Measurements from ENCODE around the gene OPCML.
A peak's percentile ranks its signal among the peaks of the same experiment; 100 is the strongest.

OPCML gene

DNA sequence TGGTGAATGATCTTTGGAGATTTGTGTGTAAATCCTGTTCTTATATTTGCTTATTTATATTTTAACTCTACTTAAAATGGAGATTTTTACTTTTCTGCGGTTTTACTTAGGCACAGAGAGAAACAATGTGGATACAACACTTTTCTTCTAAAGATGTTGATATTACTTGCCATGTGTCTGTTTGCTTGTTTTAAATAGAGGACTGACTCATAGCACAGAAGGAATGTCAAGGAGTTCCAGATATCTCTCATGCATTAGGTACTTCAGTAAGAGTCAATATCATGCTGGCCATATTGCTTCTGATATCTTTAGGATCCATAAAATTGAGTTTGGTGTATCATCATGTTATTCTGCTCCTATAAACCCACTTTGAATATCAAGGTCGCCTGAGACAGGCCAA, 395.0 kb downstream of the OPCML start:
- no peak for DNase-seq (ENCODE audit: low read depth, low spot score)
- TF ChIP-seq, protein P1, sequence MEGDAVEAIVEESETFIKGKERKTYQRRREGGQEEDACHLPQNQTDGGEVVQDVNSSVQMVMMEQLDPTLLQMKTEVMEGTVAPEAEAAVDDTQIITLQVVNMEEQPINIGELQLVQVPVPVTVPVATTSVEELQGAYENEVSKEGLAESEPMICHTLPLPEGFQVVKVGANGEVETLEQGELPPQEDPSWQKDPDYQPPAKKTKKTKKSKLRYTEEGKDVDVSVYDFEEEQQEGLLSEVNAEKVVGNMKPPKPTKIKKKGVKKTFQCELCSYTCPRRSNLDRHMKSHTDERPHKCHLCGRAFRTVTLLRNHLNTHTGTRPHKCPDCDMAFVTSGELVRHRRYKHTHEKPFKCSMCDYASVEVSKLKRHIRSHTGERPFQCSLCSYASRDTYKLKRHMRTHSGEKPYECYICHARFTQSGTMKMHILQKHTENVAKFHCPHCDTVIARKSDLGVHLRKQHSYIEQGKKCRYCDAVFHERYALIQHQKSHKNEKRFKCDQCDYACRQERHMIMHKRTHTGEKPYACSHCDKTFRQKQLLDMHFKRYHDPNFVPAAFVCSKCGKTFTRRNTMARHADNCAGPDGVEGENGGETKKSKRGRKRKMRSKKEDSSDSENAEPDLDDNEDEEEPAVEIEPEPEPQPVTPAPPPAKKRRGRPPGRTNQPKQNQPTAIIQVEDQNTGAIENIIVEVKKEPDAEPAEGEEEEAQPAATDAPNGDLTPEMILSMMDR (IDR thresholded peaks at IDR 0.05; ENCODE audit: insufficient read depth, low read length, missing control alignments): no peak
- H3K4me3 ChIP-seq (ENCODE audit: low read depth, low read length): no peak overlapping the region
- ChIA-PET CTCF (no interaction called here), POLR2A (no interaction called here)

DNA sequence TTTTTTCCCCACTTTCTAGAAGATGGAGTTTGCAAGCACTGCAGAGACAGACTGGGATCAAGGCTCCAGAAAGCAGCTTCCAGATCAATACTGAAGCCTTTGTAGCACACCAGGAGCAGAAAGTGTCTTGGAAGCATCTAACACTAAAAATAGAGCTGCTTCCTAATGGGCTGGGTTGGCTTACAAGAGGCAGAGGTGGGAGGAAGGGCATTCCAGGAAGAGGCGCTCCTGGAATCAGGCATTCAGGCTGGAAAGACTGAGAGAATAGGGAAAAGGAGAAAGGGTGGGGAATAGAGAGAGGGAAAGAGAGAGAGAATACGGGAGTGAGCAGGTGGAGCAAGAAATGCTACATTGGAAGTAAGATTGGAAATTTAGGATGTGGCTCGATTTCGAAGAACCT, 395.9 kb downstream of the OPCML start:
- POLR2A ChIA-PET: no interaction called here

DNA sequence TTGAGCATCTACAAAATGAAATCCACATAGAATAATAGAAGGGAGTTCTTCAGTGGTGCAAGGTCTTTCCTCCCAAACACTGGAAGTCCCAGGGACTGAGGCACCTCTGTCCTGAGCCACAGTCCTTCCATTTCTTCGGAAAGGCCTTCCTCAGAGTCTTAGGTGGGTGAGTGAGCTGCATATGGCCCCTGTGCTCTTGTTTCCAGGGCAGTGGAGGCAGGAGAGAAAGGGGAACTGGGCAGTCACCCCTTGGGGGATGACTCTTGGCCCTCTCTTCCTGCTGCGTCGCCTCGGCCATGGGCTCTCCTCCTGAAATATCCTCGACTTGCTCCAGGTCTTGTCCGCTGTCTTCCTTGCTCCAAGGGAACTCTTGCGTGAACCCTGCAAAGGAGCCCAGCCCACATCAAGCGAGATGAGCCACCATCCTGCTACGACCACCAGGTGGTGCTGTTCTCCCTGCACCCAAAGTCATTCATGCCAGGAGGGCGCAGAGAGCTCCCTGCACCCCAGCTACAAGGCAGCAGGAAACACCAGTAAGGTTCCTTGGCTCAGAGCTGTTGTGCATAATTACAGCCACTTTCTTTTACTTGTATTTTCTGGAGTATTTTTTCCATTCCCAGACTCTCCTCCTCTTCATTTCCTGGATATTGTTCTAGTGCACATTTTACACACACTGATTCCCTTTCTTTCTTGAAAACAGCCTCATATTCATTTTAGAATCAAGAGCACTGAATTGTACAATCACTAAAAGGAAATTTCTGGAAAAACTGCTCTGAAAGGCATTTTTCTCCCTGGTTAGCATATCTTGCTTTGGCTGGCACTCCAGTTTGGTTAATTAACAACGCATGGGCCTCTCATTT, 397.8 kb downstream of the OPCML start:
- ChIA-PET CTCF (interaction anchor here (0.6 to 3.4 kb wide), 21 partner anchors 8 to 707 kb away, joined by 3 to 15 read pairs (median 5); no protein-coding TSS in a partner anchor), POLR2A (no interaction called here)
- H3K4me3 ChIP-seq (ENCODE audit: low read depth, low read length): no peak overlapping the region
- no peak for DNase-seq (ENCODE audit: low read depth, low spot score)
- TF ChIP-seq, protein P1 (IDR thresholded peaks at IDR 0.05; ENCODE audit: insufficient read depth, low read length, missing control alignments): peak; percentile 88

More for the DNA sequence above, 395.9 kb downstream of the OPCML start:
- TF ChIP-seq, protein P1 (IDR thresholded peaks at IDR 0.05; ENCODE audit: insufficient read depth, low read length, missing control alignments): no peak
- CTCF ChIA-PET: interaction anchor here (0.8 to 2.4 kb wide), 3 partner anchors 11 to 701 kb away, joined by 3 to 6 read pairs (median 4); no protein-coding TSS in a partner anchor
- no peak overlapping the region for H3K4me3 ChIP-seq (ENCODE audit: low read depth, low read length)
- DNase-seq (ENCODE audit: low read depth, low spot score): no peak

DNA sequence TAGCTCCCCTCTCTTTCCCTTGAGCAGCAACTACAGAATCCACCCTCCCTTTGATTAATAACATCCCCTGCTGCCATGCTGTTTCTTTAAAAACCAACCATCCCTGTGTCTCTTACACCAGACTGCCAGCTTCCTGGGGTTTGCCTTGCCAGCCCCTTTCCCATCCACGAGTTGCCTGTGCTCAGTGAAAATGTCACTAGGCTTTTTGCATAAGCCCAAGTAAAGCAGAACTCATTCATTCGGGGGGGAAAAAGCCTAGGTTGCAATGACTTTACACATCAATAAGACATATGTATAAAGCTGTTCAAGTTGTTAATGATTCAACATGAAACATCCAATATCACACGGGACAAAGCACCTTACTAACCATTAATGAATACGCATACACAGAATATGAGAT, 398.7 kb downstream of the OPCML start:
- POLR2A ChIA-PET: no interaction called here
- DNase-seq (ENCODE audit: low read depth, low spot score): no peak
- H3K4me3 ChIP-seq (ENCODE audit: low read depth, low read length): no peak overlapping the region
- CTCF ChIA-PET: interaction anchor here (0.7 to 3.4 kb wide), 10 partner anchors 10 to 701 kb away, joined by 3 to 15 read pairs (median 8); no protein-coding TSS in a partner anchor
- TF ChIP-seq, protein P1 (IDR thresholded peaks at IDR 0.05; ENCODE audit: insufficient read depth, low read length, missing control alignments): no peak

DNA sequence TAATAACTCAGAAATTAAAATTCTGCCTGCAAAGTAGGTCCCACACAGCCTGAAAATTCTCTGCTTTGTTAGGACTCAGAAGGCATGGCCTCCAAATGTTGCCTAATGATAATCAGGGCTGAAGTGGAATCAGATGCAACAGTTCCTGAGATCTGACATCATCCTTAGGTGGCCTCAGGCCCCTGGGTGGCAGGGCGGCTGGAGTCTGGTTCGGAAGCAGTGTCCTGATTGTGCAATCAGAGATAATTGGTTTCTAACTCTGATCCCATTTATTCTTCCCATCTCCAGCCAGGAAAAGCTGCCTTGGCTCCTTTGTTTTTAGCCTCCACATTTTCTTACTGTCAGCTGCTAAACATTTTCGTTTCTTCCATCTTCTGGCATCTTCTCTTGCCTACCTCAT, 399.3 kb downstream of the OPCML start:
- no peak overlapping the region for H3K4me3 ChIP-seq (ENCODE audit: low read depth, low read length)
- TF ChIP-seq, protein P1 (IDR thresholded peaks at IDR 0.05; ENCODE audit: insufficient read depth, low read length, missing control alignments): no peak
- CTCF ChIA-PET: interaction anchor here (0.7 to 3.4 kb wide), 7 partner anchors 11 to 702 kb away, joined by 3 to 15 read pairs (median 9); no protein-coding TSS in a partner anchor
- DNase-seq (ENCODE audit: low read depth, low spot score): no peak
- POLR2A ChIA-PET: no interaction called here

DNA sequence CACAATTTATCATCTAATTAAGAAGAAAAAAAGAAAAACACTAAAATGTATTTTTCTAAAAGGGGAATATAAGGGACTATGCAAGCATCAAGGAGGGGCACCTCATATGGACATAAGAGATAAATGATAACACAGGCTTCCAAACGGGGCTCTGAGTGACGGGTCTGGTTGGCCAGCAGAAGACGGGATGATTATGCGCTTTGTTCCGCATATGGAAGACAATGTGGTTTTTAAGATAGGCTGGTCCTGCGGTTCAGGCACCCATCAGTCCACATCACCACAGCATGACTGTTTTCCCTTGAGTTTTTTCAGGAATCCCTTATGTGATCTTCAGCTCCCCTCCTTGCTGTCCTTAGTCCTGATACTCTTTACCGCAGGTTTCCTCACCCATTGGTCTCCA, 404.6 kb downstream of the OPCML start:
- CTCF ChIA-PET: no interaction called here
- TF ChIP-seq, protein P1 (IDR thresholded peaks at IDR 0.05; ENCODE audit: insufficient read depth, low read length, missing control alignments): no peak
- no peak for DNase-seq (ENCODE audit: low read depth, low spot score)
- POLR2A ChIA-PET: no interaction called here
- no peak overlapping the region for H3K4me3 ChIP-seq (ENCODE audit: low read depth, low read length)
